Right ventricle myocardium inferior (tissue), 1 donor: ENCODE results near the gene SLC25A42. TPM values are rescaled to one million over a fixed set of nuclear protein-coding genes. Genes with fewer than 3 reads are reported as not detected.
"Not testable (repeated sequence)": the region's sequence is repeated elsewhere in the genome, so short reads cannot be mapped to it uniquely, and the experiment has no call there.

Experiments used
- ATAC-seq: fragments of 200-7000 bp; cut with Tn5 transposase; one replicate; pipeline ENCODE4 v1.9.1; 2020; ENCODE audit warnings: mild to moderate bottlenecking, moderate library complexity
- DNase-seq: peaks from one replicate; pipeline ENCODE4 v3.0.0; 2021; ENCODE audit errors: missing footprints
- intact Hi-C: fragments of 100-400 bp; cut with DNase I; formaldehyde crosslinking; loops from one replicate; pipeline ENCODE4 v1.11.0; 2022
- total RNA-seq: library from RNA; stranded (reverse); fragmentation: NEBNext Ultra II Directional; extraction: Animal tissue kit (Norgen Biotek cat#: 25700); gene quantifications from one replicate; pipeline ENCODE4 v1.2.1, GENCODE V29; 2021
- donor health status: DM: no; HTN: yes; CAD: no; lungs with severe emphysema.

Gene SLC25A42
- total RNA-seq, 1 donor from 2014 or later: 30.9 TPM

- intact Hi-C loops: no loop called here
- ATAC-seq (no peak), DNase-seq (peak; percentile 27)
Measured at GRCh38 chr19:19095691-19096090, 31.9 kb downstream of the SLC25A42 start.

GRCh38 chr19:19096641-19097627, 33.1 kb downstream of the SLC25A42 start:
- ATAC-seq: no peak
- peak; percentile 47 for DNase-seq
- intact Hi-C loops: no loop called here

- ATAC-seq: no peak
- intact Hi-C loops: no loop called here
- DNase-seq: no peak
Measured at GRCh38 chr19:19098084-19098702, 34.4 kb downstream of the SLC25A42 start.

GRCh38 chr19:19098703-19099632, 35.2 kb downstream of the SLC25A42 start:
- ATAC-seq (peak; percentile 61), DNase-seq (peak; percentile 60)
- intact Hi-C loops: no loop called here

GRCh38 chr19:19101540-19101939, 37.7 kb downstream of the SLC25A42 start:
- DNase-seq (peak; percentile 15), ATAC-seq (no peak)
- intact Hi-C loops: no loop called here

- ATAC-seq, intact Hi-C loops: not testable (repeated sequence)
- peak; percentile 31 for DNase-seq
Measured at GRCh38 chr19:19102566-19102965, 38.8 kb downstream of the SLC25A42 start.

- no peak for ATAC-seq
- peak; percentile 33 for DNase-seq
- intact Hi-C loops: no loop called here
Measured at GRCh38 chr19:19103167-19103566, 39.4 kb downstream of the SLC25A42 start.

- peak; percentile 79 for DNase-seq
- peak; percentile 80 for ATAC-seq
- intact Hi-C loops: no loop called here
Measured at GRCh38 chr19:19105365-19106055, 41.7 kb downstream of the SLC25A42 start.

GRCh38 chr19:19106056-19106551, 42.3 kb downstream of the SLC25A42 start:
- peak; percentile 49 for ATAC-seq
- intact Hi-C loops: no loop called here

GRCh38 chr19:19106938-19107337, 43.1 kb downstream of the SLC25A42 start:
- ATAC-seq, intact Hi-C loops, DNase-seq: not testable (repeated sequence)

More at GRCh38 chr19:19106056-19106551, 42.3 kb downstream of the SLC25A42 start:
- DNase-seq: peak; percentile 66

- DNase-seq: peak; percentile 22
- intact Hi-C loops: no loop called here
- ATAC-seq: no peak
Measured at GRCh38 chr19:19107654-19108053, 43.9 kb downstream of the SLC25A42 start.

- intact Hi-C loops: no loop called here
- DNase-seq (no peak), ATAC-seq (no peak)
Measured at GRCh38 chr19:19109601-19110000, 45.8 kb downstream of the SLC25A42 start.

GRCh38 chr19:19110410-19111135, 46.8 kb downstream of the SLC25A42 start:
- DNase-seq (peak; percentile 48), ATAC-seq (peak; percentile 29)
- intact Hi-C loops: no loop called here

GRCh38 chr19:19111136-19111835, 47.5 kb downstream of the SLC25A42 start:
- DNase-seq: no peak
- ATAC-seq: peak; percentile 15
- intact Hi-C loops: no loop called here

GRCh38 chr19:19111967-19112580, 48.3 kb downstream of the SLC25A42 start:
- intact Hi-C loops: no loop called here
- ATAC-seq: no peak
- no peak for DNase-seq

GRCh38 chr19:19113040-19113626, 49.3 kb downstream of the SLC25A42 start:
- no peak for ATAC-seq
- DNase-seq: no peak
- intact Hi-C loops: no loop called here
